OCI-LY1 (cell line): Measurements from ENCODE around the gene WBP1L.

Experiments used
- CTCF ChIP-seq: fragments of 200-600 bp; sonication (generic), shearing (Covaris generic); IDR thresholded peaks from 2 replicates; pipeline ENCODE4 v1.5.1; 2017; ENCODE audit warnings: mild to moderate bottlenecking, antibody characterized with exemption, low read length, moderate library complexity, mixed read lengths
- EZH2 ChIP-seq: fragments of 200-600 bp; sonication (generic), shearing (Covaris generic); IDR thresholded peaks from 2 replicates; pipeline ENCODE4 v1.8.0; 2017; ENCODE audit warnings: borderline replicate concordance, mixed run types, mild to moderate bottlenecking, antibody characterized with exemption, low read length, moderate library complexity, mixed read lengths

- TF ChIP-seq CTCF (no peak), EZH2 (no peak)
Observed at GRCh38 chr10:102759497-102760210, 15.9 kb downstream of the WBP1L start.
